Measurements from ENCODE around the gene HOOK1. TPM values are rescaled to one million over a fixed set of nuclear protein-coding genes. Genes with fewer than 3 reads are reported as not detected.
"Not testable (repeated sequence)": the region's sequence is repeated elsewhere in the genome, so short reads cannot be mapped to it uniquely, and the experiment has no call there.

HOOK1 gene
- total and polyA plus RNA-seq, 8 donors = 12.4 to 44.8 (median 29.6) TPM

DNA sequence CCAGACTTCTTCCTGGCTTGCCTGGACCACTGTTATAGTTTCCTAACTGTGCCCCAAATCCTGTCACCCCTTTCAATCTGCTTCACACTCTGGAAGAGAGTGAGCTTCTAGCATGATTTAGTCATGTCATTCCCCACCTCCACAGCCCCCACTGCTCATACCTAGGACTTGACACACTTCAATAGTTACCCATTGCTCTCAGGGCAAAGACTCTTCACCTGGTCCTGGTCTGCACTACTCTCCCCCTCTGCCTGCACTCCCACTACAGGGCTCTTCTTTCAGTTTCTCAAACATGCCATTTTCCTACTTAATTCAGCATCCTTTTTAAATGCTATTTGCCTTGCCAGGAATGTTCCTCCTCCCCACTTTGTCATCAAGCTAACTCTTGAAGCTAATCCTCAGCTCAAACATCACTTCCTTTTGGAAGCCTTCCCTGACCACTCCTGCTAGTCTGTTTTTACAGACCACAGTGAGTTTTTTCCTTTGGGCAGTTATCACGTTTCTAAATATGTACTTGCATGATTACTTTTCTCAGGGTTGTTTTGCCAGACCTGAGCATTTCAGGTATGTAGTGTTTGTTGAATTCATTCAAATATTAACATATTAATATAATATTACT, 87.1 kb downstream of the HOOK1 start:
- intact Hi-C loops (cut with DNase I) = no loop called here
- peak; percentile 78 for ATAC-seq

DNA sequence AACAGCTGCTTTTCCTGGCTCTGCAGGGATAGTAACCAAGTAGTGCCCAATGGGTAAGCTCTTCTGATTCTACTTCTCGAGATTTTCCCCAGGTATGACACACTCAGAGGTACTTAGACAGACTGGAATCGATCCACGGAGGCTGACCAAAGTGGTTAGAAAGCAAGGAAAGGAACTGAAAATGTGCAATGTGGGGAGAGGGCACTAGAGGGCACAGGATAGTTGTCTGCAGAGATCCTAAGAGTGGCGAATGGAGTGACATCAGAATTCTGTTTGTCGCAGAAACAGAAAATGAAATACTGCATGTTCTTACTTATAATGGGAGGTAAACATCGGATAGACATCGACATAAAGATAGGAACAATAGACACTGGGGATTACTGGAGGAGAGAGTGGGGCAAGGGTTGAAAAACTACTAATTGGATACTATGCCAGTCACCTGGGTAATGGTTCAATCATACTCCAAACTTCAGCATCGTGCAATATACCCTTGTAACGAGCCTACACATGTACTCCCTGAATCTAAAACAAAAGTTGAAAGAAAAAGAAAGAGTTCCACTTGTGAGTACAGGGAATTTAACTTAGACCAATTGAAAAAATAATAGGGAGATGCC, 88.5 kb downstream of the HOOK1 start:
- TF ChIP-seq, protein P1, sequence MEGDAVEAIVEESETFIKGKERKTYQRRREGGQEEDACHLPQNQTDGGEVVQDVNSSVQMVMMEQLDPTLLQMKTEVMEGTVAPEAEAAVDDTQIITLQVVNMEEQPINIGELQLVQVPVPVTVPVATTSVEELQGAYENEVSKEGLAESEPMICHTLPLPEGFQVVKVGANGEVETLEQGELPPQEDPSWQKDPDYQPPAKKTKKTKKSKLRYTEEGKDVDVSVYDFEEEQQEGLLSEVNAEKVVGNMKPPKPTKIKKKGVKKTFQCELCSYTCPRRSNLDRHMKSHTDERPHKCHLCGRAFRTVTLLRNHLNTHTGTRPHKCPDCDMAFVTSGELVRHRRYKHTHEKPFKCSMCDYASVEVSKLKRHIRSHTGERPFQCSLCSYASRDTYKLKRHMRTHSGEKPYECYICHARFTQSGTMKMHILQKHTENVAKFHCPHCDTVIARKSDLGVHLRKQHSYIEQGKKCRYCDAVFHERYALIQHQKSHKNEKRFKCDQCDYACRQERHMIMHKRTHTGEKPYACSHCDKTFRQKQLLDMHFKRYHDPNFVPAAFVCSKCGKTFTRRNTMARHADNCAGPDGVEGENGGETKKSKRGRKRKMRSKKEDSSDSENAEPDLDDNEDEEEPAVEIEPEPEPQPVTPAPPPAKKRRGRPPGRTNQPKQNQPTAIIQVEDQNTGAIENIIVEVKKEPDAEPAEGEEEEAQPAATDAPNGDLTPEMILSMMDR (IDR thresholded peaks at IDR 0.05) = no peak
- no peaks in the 10 kb centered on the region for H3K9me3 ChIP-seq
- H3K27ac ChIP-seq = no peak overlapping the region
- H3K36me3 ChIP-seq = no peaks in the 10 kb centered on the region
- H3K27me3 ChIP-seq = no peaks in the 10 kb centered on the region
- no peak overlapping the region for H3K4me3 ChIP-seq
- DNase-seq (no peak), ATAC-seq (peak; percentile 76)
- H3K4me1 ChIP-seq = no peaks in the 10 kb centered on the region
- intact Hi-C loops (cut with DNase I) = no loop called here

More for the DNA sequence above, 87.1 kb downstream of the HOOK1 start:
- Histone ChIP-seq H3K27ac (no peak overlapping the region), H3K4me1 (no peaks in the 10 kb centered on the region), H3K9me3 (no peaks in the 10 kb centered on the region), H3K36me3 (no peaks in the 10 kb centered on the region), H3K27me3 (no peaks in the 10 kb centered on the region), H3K4me3 (no peak overlapping the region)
- no peak for DNase-seq
- TF ChIP-seq, protein P1 (IDR thresholded peaks at IDR 0.05) = no peak

DNA sequence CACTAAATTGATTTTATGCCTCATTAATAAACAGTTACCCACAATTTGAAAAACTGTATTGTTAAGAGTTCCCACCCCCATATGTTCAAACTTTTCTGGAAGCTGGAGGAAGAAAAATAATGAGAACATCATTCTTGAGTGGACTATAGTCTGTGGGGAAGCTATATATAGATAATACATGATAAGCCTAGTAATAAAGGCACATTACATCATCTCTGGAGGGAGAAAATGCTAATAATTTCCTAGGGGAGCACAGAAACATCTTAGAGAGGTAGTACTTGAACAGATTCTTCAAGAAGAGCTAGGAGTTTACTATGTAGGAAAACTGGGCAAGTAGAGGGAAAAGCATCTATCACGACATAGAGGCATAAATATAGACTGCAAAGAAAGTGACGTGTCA, 92.2 kb downstream of the HOOK1 start:
- DNase-seq (no peak), ATAC-seq (no peak)
- H3K9me3 ChIP-seq = no peaks in the 10 kb centered on the region
- H3K27me3 ChIP-seq = no peaks in the 10 kb centered on the region
- TF ChIP-seq, protein P1 (IDR thresholded peaks at IDR 0.05) = no peak
- H3K36me3 ChIP-seq = no peaks in the 10 kb centered on the region
- intact Hi-C loops (cut with DNase I) = no loop called here
- H3K4me3 ChIP-seq = no peak overlapping the region
- no peaks in the 10 kb centered on the region for H3K4me1 ChIP-seq
- no peak overlapping the region for H3K27ac ChIP-seq

DNA sequence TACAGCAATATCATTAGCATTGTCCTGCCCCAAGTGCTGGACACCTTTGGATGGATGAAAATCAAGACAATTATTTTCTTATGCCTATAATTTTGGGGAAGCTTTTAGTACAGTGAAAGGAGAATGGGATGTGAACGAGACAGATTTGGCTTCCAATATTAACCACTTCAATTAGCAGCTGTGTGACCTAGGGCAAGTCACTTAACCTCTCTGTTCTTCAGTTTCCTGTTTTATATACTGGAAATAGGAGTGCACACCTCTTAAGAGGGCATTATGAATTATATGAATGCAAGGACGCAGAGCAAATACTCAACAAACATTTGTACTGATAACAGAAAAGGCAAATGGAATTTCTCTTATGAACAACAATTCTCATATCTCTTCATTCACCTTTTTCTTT, 93.3 kb downstream of the HOOK1 start:
- DNase-seq = no peak
- Histone ChIP-seq H3K27me3 (no peaks in the 10 kb centered on the region), H3K27ac (no peak overlapping the region), H3K36me3 (no peaks in the 10 kb centered on the region), H3K9me3 (no peaks in the 10 kb centered on the region), H3K4me1 (no peaks in the 10 kb centered on the region), H3K4me3 (no peak overlapping the region)
- ATAC-seq = no peak
- intact Hi-C loops (cut with DNase I) = no loop called here
- TF ChIP-seq, protein P1 (IDR thresholded peaks at IDR 0.05) = no peak

DNA sequence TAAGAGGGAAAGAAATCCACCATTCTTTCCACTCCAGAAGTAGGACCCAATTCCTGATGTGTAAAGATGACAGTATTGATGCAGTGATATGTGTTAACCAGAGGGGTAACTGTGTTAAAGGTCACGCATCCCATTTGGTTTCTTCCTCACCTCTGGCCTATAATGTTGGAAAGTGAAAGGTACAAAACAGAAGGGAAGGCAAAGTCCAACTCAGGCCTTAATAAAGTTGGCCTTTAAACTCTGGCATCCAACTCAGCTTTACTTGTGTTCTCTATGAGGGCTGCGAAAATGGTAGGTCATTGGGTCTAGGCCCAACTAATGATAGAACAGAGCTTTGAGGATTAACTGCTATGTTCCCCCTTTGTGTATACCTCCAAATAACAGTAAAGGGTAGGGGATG, 93.9 kb downstream of the HOOK1 start:
- TF ChIP-seq, protein P1 (IDR thresholded peaks at IDR 0.05) = no peak
- intact Hi-C loops (cut with DNase I) = no loop called here
- no peaks in the 10 kb centered on the region for H3K4me1 ChIP-seq
- DNase-seq = no peak
- H3K9me3 ChIP-seq = no peaks in the 10 kb centered on the region
- no peak for ATAC-seq
- no peaks in the 10 kb centered on the region for H3K27me3 ChIP-seq
- H3K27ac ChIP-seq = no peak overlapping the region
- no peaks in the 10 kb centered on the region for H3K36me3 ChIP-seq
- no peak overlapping the region for H3K4me3 ChIP-seq

DNA sequence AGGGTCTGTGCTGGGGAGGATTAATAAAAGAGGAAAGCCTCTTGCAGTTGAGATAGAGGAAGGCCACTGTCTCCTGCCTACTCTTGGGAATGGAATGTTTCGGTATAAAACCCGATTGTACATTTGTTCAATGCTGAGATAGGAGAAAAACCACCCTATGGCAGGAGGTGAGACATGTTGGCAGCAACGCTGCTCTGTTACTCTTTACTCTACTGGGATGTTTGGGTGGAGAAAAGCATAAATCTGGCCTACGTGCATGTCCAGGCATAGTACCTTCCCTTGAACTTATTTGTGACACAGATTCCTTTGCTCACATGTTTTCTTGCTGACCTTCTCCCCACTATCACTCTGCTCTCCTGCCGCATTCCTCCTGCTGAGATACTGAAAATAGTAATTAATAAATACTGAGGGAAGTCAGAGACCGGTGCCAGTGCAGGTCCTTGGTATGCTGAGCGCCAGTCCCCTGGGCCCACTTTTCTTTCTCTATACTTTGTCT, 100.1 kb downstream of the HOOK1 start:
- H3K27ac ChIP-seq; H3K27me3 ChIP-seq; H3K36me3 ChIP-seq; H3K4me1 ChIP-seq; ATAC-seq; intact Hi-C loops (cut with DNase I); H3K4me3 ChIP-seq; DNase-seq; H3K9me3 ChIP-seq: not testable (repeated sequence)

All from left lung (tissue), 10 donors.